ENCODE measurements around the gene PSTPIP1. TPM values are rescaled to one million over a fixed set of nuclear protein-coding genes. Genes with fewer than 3 reads are reported as not detected.

Gene PSTPIP1
- total and polyA plus RNA-seq, 10 of the 15 experiments (the other 5 are each of a cell fraction or from before 2014, with no cell fraction given) = 0.50 to 29.3 (median 14.5) TPM

GRCh38 chr15:76994496-76994895 is 430 bp upstream of the PSTPIP1 start (continued):
- TF ChIP-seq EZH2 (IDR thresholded peaks at IDR 0.05; ENCODE audit: borderline replicate concordance, control insufficient read depth, low read depth, low read length) (no peak), BHLHE40 (IDR thresholded peaks at IDR 0.05; ENCODE audit: borderline replicate concordance in 1 of 2, low read depth in 2 of 2, low read length in 1 of 2) (no peak), RELB (IDR thresholded peaks at IDR 0.05; ENCODE audit: low read depth) (no peak), ATF7 (IDR thresholded peaks at IDR 0.05; ENCODE audit: low read depth) (no peak)

GRCh38 chr15:76996076-76996525 is 1.2 kb downstream of the PSTPIP1 start:
- TF ChIP-seq IKZF1 (conservative IDR thresholded peaks at IDR 0.05) (no peak), SREBF1 (IDR thresholded peaks at IDR 0.05; ENCODE audit: low read length) (no peak), NRF1 (conservative IDR thresholded peaks at IDR 0.05; ENCODE audit: low read depth, low read length) (no peak), PBX3 (IDR thresholded peaks at IDR 0.05; ENCODE audit: insufficient replicate concordance, low read depth, low read length) (no peak), ZSCAN29 (IDR thresholded peaks at IDR 0.05) (no peak), REST (IDR thresholded peaks at IDR 0.05; ENCODE audit: low read depth, low read length) (no peak)
- H3K4me3 ChIP-seq = peak overlapping the region; percentile 68
- no peaks in the 10 kb centered on the region for H3K36me3 ChIP-seq (ENCODE audit: control insufficient read depth in 2 of 2, insufficient read depth in 2 of 2, low read length in 1 of 2)
- ChIA-PET CTCF (interaction anchor here (1.1 to 5.9 kb wide), 7 partner anchors 9 to 186 kb away, joined by 3 to 42 read pairs (median 5); no protein-coding TSS in a partner anchor), POLR2A (interaction anchor here (0.9 to 4.4 kb wide), 5 partner anchors 8 to 67 kb away, joined by 3 to 32 read pairs (median 14); no protein-coding TSS in a partner anchor), RAD21 (ENCODE audit: unreplicated experiment) (interaction anchor here (1.3 to 4.1 kb wide), 4 partner anchors 8 to 23 kb away, joined by 3 to 42 read pairs (median 11); no protein-coding TSS in a partner anchor), SMC1A (ENCODE audit: uncharacterized antibody, unreplicated experiment) (interaction anchor here (1.4 to 7.8 kb wide), 3 partner anchors 8 to 17 kb away, joined by 4 to 99 read pairs (median 47); no protein-coding TSS in a partner anchor)
- WGBS (ENCODE audit: insufficient coverage, insufficient replicate concordance, low lambda C conversion rate, missing lambda C conversion rate) = 91% methylated on average over 9 of the region's 9 CpGs
- intact Hi-C loops (cut with micrococcal nuclease; ENCODE audit: unreplicated experiment) = no loop called here
- FAIRE-seq = no peak
- H3K79me2 ChIP-seq (ENCODE audit: control insufficient read depth, insufficient read depth, low read length) = peaks cover 6% of the 10 kb centered on the region
- H3K9me3 ChIP-seq (replicated peaks; ENCODE audit: control insufficient read depth, insufficient read depth, low read length) = no peaks in the 10 kb centered on the region
- BruUV-seq (replicated peaks) = no TSS peak
- H3K4me1 ChIP-seq (ENCODE audit: control insufficient read depth, insufficient read depth, low read length) = peaks cover 28% of the 10 kb centered on the region
- peak overlapping the region; percentile 84 for H3K4me2 ChIP-seq (ENCODE audit: control insufficient read depth, insufficient read depth)
- H3K27ac ChIP-seq (ENCODE audit: control insufficient read depth, insufficient read depth) = peak overlapping the region; percentile 55; the same call in 1 of the 2 replicates
- no peak for DNase-seq (ENCODE audit: low read depth, low spot score)
- no peaks in the 10 kb centered on the region for H3K27me3 ChIP-seq (replicated peaks in 1 of 2; ENCODE audit: control insufficient read depth in 2 of 2, insufficient read depth in 2 of 2, low read length in 1 of 2)
- in situ Hi-C loops (cut with MboI) = no loop called here
- no peak for ATAC-seq
- H4K20me1 ChIP-seq (ENCODE audit: control insufficient read depth, insufficient read depth) = no peaks in the 10 kb centered on the region
- H2AFZ ChIP-seq (ENCODE audit: control insufficient read depth, low read depth, low read length) = no peak overlapping the region
- H3K9ac ChIP-seq (ENCODE audit: control insufficient read depth, insufficient read depth, low read length) = peak overlapping the region; percentile 71
